T-helper 2 cell treated with Interferon-gamma antibody and Interleukin-4, amounts not matched to agents 100 ng/mL and 5 ng/mL, for 36 hours (primary cell): ENCODE measurements around the gene ADNP2. TPM values are rescaled to one million over a fixed set of nuclear protein-coding genes. Genes with fewer than 3 reads are reported as not detected.

Experiments used
- intact Hi-C: fragments of 100-400 bp; cut with micrococcal nuclease; formaldehyde crosslinking; loops from one replicate; pipeline ENCODE4 v1.15.1; 2023
- total RNA-seq: library from RNA; stranded (reverse); gene quantifications from 2 replicates; pipeline ENCODE4 v1.2.3, GENCODE V29; 2022

The ADNP2 gene
- total RNA-seq, 1 donor from 2014 or later: 27.1 TPM

DNA sequence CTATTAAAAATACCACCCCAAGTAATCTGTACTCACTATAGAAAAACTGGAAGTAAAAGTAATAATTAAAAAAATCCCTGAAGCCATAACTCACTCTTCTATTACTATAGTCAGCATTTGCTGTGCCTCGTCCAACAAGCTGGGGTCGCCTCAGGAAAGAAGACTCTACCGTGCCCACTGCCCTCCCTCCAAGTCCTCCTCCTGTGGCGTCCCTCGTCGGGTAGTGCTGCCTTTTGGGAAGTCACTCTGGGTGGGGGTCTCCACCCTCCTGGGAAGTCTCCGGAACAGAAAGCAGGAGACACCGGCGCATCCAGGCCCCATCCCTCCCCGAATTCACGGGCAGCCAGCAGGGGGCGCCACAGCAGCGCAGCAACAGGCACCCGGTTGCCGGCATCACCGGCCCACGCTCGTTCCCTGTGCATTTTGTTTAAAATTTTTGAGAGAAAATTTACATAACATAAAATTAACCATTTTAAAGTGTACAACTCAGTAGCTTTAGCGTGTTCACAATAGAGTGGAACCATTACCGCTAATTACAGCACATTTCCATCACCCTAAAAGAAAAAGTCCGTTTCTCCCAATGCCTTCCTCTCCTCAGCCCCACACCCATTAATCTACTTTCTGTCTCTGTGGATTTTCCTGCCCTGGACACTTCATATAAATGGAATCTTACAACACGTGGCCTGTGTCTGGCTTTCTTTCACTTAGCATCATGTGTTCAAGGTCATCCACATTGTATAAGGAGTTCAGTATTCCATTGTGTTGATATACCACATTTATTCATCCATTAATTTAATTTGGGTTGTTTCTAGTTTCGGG, 62.2 kb downstream of the ADNP2 start:
- intact Hi-C loops: no loop called here

DNA sequence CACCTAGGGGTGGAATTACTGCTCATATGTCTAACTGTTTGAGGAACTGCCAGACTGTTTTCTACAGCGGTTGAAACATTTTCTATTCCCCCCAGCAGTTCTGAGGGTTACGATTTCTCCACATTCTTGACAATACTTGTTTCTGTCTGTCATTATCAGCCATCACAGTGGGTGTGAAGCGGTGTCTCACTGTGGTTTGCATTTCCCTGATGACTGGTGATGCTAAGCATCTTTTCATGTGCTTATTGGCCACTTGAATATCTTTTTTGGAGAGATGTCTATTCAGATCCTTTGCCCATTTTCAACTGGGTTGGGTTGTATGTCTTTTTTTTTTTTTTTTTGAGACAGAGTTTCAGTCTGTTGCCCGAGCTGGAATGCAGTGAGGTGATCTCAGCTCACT, 63.0 kb downstream of the ADNP2 start:
- intact Hi-C loops: no loop called here

DNA sequence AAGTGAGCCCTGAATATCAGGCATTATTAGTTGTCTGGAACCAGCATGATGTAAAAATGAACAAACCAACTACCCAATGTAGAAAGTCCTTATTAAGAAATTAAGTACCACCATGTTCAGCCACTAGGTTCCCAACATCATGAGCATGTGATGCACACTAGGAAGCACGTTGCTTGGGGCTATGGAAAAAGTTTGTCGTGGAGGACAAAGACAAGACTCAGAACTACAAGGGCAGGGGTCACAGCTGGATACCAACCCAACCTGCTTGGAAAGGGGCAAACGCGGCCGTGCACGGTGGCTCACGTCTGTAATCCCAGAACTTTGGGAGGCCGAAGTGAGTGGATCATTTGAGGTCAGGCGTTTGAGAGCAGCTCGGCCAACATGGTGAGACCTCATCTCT, 64.0 kb downstream of the ADNP2 start:
- intact Hi-C loops: no loop called here

DNA sequence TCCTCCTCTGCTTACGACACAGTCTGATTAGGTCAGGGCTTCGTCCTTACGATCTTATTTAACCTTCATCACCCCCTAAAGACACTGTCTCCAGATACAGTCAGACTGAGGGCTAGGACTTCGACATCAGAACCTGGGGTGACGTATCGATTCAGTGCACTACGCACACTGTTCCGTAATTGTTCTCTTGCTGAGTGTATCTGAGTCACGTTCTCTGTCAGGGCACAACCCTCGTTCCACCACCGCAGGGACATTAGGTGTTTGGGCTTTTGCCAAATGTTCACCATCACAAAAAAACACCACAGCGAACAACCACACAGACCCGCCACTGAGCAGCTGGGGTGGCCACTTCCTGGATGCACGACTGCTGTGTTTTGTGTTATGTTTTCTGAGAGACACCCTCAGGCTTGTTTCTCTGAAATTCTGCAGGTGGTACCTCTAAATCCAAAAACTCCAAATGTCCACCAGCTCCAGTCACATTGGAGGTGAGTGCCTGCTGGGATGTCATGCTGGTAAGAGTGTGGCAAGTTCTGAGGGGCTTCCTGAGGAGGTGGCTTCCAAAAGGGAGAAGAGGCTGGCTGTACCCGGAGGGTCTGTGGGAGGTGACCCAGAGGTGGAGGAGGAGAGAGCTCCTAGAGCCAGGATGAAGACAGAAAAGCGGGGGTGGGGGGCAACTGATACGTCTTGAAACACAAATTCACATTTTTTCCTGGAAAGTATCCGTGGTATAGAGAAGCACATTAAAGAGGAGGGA, 66.6 kb downstream of the ADNP2 start:
- intact Hi-C loops: no loop called here

DNA sequence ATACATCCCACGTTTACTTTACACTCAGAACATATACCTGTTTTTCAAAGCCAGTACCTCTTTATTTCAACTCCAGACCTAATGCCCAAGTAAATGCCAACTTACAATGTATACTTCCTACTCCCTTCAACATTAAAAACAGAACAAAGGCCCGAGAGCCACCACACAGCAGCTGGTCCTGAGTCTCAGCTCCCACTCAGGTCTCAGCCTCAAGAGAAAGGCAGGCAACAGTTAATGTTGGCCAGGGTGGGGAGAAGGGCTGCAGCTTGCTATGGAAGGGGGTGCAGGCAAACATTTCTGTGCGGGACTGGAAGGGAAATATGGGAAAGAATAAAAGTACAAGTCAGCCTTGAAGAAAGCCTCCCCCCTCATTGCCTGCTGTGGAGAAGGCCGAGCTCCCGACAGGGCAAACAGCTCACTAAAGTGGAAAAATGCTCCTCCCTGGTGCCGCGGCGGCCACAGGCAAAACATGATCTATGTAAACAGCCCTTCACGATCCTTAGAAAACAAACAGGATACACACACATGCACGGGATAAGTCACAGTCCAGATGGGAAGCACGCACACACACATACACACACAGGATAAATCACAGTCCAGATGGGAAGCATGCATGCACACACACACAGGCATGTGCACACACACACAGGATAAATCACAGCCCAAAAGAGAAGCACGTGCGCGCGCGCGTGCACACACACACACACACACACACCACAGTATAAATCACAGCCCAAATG, 67.4 kb downstream of the ADNP2 start:
- intact Hi-C loops: no loop called here

DNA sequence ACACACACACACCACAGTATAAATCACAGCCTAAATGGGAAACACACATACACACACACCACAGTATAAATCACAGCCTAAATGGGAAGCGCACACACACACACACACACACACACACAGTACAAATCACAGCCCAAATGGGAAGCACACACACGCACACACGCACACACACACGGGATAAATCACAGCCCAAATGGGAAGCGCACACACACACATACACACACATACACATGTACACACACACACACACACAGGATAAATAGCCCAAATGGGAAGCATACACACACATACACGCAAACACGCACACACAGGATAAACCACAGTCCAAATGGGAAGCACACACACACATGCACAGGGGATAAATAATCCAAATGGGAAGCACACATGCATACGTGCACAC, 68.1 kb downstream of the ADNP2 start:
- intact Hi-C loops: no loop called here

DNA sequence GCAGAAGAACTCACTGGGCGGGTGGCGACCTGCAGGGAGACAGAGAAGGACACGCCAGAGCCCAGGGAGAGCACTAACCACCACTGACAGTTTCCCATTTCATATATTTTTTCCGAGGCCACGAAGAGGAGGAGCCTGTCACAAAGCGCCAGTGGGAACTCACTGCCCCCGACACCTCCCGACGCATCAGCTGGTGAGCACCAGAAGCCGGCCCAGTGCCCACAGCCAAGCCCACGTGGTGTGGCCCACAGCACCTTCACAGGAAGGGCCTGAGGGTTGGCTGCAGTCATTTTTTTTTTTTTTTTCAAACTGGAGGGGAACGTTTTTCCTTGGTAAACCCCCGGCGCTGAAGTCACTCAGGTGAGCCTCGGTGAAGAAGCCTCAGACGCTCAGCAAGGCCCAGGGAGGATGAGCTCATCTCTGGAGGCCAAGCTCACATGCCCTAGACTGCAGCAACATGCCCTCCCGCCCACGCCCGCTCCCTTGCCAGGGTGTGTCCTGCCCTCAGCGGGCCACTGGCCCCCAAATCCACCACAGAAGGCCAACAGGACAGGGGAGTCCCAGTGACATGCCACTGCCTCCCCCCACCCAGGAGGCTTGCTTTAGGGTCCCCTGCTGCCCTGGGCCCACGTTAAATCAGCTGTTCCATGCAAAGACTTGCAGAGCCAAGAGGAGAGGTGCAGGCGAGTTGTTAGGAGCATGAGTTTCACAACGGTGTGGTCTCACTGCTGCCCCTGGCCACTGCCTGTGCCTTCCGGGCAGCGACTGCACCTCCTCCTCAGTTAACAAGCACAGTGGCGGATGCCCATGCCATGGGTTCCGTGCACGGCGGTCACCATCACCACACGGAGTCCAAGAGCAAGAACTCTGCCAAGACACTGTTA, 70.1 kb downstream of the ADNP2 start:
- intact Hi-C loops: no loop called here

DNA sequence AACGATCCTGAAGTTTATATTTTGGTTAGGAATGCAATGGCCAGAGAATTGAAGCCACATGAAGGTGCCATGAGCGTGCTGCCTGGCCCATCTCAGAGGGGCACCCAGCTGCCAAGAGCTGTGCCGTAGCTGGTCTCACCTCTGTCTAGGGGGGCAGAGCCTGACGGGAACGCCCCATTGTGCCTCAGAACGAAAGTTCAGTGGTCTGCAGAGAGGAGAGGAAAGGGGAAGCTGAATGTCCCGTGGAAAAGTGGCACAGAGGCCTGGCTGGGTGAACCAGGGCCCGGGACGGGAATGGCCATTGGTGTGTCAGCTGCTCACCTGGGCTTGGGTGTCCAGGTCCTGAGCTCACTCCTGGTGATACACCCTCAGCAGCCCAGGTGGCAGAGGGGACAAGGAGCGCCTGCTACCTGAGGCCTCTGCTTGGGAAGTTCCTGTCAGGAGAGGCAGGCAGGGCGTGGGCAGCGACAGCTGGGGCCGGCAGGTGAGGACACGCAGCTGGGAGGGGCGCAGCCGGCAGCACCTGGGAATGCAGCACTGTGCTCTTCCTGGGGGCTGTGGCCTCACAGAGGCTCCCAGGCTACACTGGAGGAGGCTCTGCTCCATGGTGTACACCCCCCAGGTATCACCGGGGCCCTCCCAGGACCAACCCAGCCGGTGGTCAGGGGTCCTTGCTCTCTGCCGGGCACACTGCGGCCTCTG, 70.9 kb downstream of the ADNP2 start:
- intact Hi-C loops: no loop called here

DNA sequence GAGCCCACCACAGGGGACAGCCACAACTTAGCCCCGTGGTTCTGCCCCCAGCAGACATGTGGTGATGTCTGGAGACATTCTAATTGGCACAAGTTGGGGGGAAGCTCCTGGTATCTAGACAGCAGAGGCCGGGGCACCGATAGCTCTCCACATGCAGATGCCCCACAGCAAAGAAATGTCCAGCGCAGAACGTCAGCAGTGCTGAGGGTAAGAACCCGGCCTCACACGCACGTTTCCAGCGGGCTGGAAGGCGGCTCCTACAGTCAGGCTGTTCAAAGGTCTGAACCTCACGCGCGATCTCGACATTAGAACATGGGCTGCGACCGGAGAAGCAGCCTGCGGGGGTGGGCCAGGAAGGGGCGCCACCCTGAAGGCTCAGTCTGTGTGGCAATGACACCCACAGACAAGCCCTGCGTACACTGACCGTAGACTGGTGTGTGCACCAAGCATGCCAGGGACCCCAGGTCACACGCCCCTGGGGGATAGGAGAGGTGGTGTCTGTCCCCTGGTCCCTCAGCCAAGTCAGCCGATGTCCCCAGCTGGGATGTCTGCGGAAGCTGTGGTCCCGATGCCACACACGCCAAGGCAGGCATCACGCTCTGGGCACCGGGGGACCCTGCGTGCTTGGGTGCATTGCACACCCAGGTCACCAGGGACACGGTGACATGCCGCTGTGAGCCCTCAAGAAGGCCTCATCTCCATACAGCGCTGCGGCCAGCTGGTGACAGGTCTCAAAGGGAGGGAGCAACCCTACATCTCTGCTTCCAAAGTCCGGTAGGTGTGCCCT, 71.9 kb downstream of the ADNP2 start:
- intact Hi-C loops: no loop called here

DNA sequence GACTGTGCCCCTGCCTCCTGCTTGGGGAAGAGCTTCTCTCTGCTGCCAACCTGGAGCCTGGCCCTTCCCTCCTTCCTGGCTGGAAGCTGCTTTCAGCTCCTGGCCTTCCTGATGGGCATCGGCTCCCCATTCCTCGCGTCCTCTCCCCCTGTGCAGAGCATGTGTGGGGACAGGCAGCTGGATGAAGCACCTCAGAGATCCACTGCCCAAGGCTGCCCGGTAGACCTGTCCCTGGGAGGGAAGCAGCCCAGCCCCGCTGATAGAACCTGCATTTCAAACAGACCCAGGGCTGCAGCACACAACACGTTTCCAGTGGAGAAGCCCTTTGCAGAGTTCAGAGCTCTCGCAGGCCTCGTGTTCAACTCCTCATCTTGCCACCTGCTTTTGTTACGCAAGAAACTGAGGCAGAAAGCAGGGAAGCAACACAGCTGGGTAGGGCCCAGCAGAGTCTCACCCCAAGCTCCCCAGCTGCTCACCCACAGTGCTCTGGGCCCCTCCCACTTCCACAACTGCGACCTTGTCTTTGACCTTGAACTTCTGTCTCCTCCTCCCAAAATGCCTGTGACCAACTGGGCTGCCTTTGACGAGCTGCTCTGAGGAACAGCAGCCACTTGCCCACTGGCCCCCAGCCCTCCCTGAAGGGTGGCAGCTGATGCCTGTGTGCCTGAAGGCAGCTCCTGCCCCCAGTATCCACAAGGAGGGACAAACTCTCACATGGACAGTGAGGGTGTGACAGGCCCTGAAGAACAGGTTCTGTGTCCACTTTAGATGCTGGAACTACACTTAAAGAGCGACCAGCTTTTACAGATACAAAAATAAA, 72.8 kb downstream of the ADNP2 start:
- intact Hi-C loops: no loop called here

DNA sequence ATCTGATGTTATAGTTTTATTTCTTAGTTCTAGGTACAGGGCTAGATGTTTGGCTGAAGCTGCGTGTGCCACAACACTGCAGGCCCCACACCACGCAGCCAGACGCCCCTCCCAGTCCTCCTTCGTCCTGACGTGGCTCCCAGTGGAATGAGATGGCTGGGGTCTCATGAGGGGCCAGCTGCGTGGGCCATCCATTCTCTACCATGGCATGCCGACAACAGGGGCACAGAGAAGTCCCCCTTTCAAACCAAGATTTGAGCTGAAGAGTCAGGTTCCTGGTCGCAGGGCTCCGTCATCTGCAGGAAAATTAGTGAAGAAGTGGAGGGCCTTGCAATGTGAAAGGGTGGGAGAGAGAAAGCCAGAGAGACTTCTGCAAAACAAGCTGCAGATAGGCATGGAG, 73.8 kb downstream of the ADNP2 start:
- intact Hi-C loops: no loop called here

DNA sequence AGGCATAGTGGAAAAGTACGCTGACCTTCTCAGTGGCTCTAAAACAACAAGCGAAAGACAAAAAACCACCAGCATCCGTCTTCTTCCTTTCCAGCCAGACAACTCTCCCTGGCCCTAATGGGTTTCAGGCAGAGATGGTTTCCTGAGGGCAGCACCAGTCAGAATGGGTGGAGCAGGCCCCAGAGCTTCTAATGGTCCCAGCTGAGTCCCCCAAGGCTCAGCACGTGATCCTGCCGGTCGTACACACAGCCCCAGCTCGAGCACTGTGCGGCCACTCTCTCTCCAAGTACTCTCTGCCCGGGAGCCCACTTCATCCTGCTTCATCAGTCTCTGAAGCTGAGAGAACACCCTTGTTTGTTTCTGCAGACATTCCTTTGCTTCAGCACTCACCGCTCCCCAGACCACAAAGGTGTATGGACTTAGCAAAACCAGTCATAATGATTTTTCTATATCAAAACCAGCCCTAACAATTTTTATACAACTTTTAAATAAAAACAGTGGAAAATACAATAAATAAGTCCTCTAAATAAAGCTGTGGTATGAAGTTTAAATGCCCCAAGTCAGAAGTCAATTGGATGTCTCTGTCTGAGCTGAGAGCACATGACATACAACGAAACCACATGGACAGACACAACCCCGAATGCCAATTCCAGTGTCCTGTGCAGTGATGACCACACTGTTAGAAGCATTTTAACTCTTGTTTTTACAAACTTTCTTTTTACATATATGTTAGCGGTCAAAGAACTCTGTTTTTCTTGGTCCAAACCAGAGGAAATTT, 74.4 kb downstream of the ADNP2 start:
- intact Hi-C loops: no loop called here

DNA sequence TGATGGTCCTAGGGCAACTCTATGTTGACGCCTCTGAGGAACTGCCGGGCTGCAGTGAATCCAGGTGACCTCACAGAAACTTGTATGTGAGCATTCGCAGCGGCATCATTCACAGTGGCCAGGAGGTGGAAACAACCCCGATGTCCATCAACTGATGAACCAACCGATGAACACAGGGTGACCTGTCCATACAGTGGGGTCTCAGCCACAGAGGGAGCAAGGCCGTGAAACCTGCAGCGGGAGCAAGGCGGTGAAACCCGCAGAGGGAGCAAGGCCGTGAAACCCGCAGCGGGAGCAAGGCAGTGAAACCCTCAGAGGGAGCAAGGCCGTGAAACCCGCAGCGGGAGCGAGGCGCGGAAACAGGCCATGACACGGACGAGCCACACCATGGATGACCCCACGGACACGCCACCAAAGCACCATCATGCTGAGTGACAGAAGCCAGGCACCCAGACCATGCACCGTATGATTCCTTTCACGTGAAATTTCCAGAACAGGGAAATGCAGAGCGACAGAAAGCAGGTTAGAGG, 75.2 kb downstream of the ADNP2 start:
- intact Hi-C loops: no loop called here

DNA sequence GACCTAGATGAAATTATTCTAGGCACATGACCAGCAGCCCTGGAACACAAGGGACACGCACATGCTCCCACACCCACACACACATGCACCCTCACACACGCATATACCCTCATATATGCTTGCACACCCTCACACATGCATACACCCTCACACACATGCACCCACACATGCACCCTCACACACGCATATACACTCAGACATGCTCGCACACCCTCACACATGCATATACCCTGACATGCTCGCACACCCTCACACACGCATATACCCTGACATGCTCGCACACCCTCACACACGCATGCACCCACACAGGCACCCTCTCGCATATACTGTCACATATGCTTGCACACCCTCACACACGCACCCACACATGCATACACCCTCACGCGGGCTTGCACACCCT, 76.5 kb downstream of the ADNP2 start:
- intact Hi-C loops: no loop called here

DNA sequence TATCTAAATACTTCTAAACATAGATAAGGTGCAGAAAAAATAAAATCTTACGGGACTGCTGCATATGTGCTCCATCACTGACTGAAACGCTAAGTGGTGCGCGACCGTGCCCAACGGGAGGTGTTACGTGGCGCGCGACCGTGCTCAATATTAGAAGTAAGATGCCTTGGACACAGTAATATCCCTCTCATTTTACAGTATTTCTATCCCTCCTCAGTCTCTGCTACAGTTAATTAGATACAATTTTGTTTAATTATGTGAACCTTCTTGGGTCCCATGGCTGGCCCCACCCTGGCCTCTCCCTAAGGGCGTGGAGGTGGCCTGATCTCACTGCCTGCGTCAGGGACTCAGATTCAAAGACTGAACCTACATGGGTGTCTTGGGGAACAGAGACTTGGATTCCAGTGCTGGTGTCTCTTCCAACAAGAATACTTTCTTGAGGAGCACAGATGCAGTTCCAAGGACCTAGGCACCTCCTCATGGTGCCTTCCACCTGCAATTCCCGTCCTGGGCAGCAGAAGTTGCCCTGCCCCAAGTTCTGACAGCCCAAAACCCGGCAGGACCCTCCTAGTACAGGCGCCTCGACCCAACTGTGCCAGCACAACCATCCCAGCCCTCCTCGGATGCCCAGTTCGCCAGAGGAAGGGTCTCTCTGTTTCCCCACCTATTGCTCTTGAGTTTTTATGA, 79.0 kb downstream of the ADNP2 start:
- intact Hi-C loops: no loop called here

DNA sequence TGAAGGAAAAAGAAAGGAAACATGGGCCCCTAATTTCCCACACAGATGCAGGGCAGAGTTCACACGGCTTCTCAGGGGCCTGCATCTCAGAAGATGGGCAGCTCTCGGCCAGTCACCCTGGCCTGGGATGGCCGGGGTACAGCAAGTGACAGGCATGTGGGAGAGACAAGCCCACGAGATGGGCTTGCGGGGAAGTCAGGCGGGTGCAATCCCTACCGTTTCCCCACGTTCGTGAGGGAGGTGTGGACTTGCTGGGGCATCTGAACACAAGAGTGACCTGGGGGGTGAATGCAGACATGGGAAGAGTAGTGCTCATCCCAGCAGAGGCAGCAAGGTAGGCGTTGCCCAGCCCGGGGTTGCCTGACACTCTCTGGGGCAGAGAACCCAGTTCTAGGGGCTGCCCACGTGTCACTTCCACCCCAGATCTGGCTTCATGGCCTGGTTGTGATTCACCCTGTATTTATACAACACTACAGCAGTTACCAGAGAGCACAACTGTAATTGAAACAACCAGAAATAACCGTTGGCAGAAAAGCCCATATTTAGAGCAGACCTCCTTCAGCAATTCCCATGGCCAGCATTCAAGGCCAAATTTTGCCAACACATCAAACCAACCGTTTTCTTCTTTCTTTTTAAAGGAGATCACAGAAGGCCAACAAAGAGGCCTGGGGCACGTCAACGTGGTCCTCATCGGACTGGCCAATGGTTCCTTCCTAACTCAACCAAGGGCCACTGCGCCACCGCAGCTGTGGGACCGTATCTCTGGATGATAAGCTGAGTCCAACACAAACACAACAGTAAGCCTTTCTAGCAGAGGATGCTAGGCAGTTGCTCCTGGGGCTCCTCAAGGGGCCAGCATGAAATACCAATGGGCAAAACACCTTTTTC, 79.8 kb downstream of the ADNP2 start:
- intact Hi-C loops: no loop called here
